Cardiac muscle cell (in vitro differentiated cells and primary cell): ENCODE results near the gene CD247. TPM values are rescaled to one million over a fixed set of nuclear protein-coding genes. Genes with fewer than 3 reads are reported as not detected.

Experiments
- DNase-seq, 2 donors: peaks; one replicate each; pipeline versions ENCODE4 v3.0.0 to v3.0.0-alpha.2; 2010 to 2017; ENCODE audit warnings: low read depth in 1 of 2, low spot score in 1 of 2
- H3K27ac ChIP-seq: fragments of 200-600 bp; sonication (generic); 2 replicates; pipeline ENCODE4 v1.5.1; 2016
- H3K27me3 ChIP-seq: fragments of 200-600 bp; sonication (generic); 2 replicates; pipeline ENCODE4 v1.6.0; 2016; ENCODE audit warnings: control low read depth
- H3K36me3 ChIP-seq: fragments of 200-600 bp; sonication (generic); 2 replicates; pipeline ENCODE4 v1.5.1; 2016; ENCODE audit warnings: control low read depth
- H3K4me1 ChIP-seq: fragments of 200-600 bp; sonication (generic); 2 replicates; pipeline ENCODE4 v1.8.1; 2017; ENCODE audit warnings: low read depth, mild to moderate bottlenecking, mixed run types
- H3K4me3 ChIP-seq: fragments of 200-600 bp; sonication (generic); 2 replicates; pipeline ENCODE4 v1.5.1; 2016; ENCODE audit warnings: mild to moderate bottlenecking
- H3K9me3 ChIP-seq: fragments of 200-600 bp; sonication (generic); 2 replicates; pipeline ENCODE4 v1.5.1; 2017; ENCODE audit warnings: low read depth, mild to moderate bottlenecking, control low read depth
- CTCF ChIP-seq: IDR thresholded peaks from 2 replicates; pipeline ENCODE4 v1.5.1; 2012; ENCODE audit warnings: low read depth, mild to moderate bottlenecking, low read length
- polyA plus RNA-seq: library from polyadenylated mRNA; unstranded; fragments of >200 nt; fragmentation: Nextera tagmentation; extraction: Ambion mirVana; gene quantifications from 2 replicates; pipeline ENCODE4 v1.2.1, GENCODE V29; 2016
- total RNA-seq: library from RNA; depleted of rRNA; stranded (reverse); fragments of >200 nt; gene quantifications from 2 replicates; pipeline ENCODE4 v1.2.3, GENCODE V29; 2016

Gene CD247
- total and polyA plus RNA-seq, 2 experiments from 2014 or later = 0.80 TPM; not detected in 1

- Histone ChIP-seq H3K9me3 (no peaks in the 10 kb centered on the region), H3K27ac (no peak overlapping the region), H3K4me1 (peaks cover 4% of the 10 kb centered on the region), H3K27me3 (no peaks in the 10 kb centered on the region), H3K4me3 (no peak overlapping the region), H3K36me3 (no peaks in the 10 kb centered on the region)
- no peak for DNase-seq
- TF ChIP-seq CTCF = no peak
These were observed 11.6 kb upstream of the CD247 start for GRCh38 chr1:167529829-167530474.

- Histone ChIP-seq H3K4me3 (no peak overlapping the region), H3K36me3 (no peaks in the 10 kb centered on the region), H3K9me3 (no peaks in the 10 kb centered on the region), H3K27me3 (no peaks in the 10 kb centered on the region), H3K4me1 (peaks cover under 1% of the 10 kb centered on the region), H3K27ac (no peak overlapping the region)
- no peak for TF ChIP-seq CTCF
- no peak for DNase-seq
These were observed 9.9 kb upstream of the CD247 start for GRCh38 chr1:167528057-167528728.

GRCh38 chr1:167526667-167527383 is 8.5 kb upstream of the CD247 start:
- DNase-seq = no peak
- H3K36me3 ChIP-seq = no peaks in the 10 kb centered on the region

GRCh38 chr1:167524651-167525050 is 6.3 kb upstream of the CD247 start:
- Histone ChIP-seq H3K9me3 (no peaks in the 10 kb centered on the region), H3K4me3 (no peak overlapping the region), H3K27me3 (no peaks in the 10 kb centered on the region), H3K36me3 (no peaks in the 10 kb centered on the region), H3K4me1 (no peaks in the 10 kb centered on the region), H3K27ac (no peak overlapping the region)
- TF ChIP-seq CTCF = no peak
- DNase-seq = no peak

More at GRCh38 chr1:167526667-167527383, 8.5 kb upstream of the CD247 start:
- Histone ChIP-seq H3K9me3 (no peaks in the 10 kb centered on the region), H3K4me3 (no peak overlapping the region), H3K27ac (no peak overlapping the region), H3K27me3 (no peaks in the 10 kb centered on the region), H3K4me1 (no peaks in the 10 kb centered on the region)
- no peak for TF ChIP-seq CTCF

GRCh38 chr1:167522246-167522645 is 3.9 kb upstream of the CD247 start:
- peak in 1 of 2 donors; percentile 46 for DNase-seq
- no peaks in the 10 kb centered on the region for H3K27me3 ChIP-seq
- H3K4me3 ChIP-seq = no peak overlapping the region
- no peaks in the 10 kb centered on the region for H3K9me3 ChIP-seq
- H3K36me3 ChIP-seq = no peaks in the 10 kb centered on the region
- no peak for TF ChIP-seq CTCF
- H3K4me1 ChIP-seq = no peaks in the 10 kb centered on the region
- no peak overlapping the region for H3K27ac ChIP-seq
